Vagina (tissue), 2 donors: Measurements from ENCODE around the gene SLC25A26. TPM values are rescaled to one million over a fixed set of nuclear protein-coding genes. Genes with fewer than 3 reads are reported as not detected.

Experiments
- DNase-seq, 2 donors: peaks; one replicate each; pipeline ENCODE4 v3.0.0-alpha.2; 2017; ENCODE audit errors: extremely low spot score in 2 of 2
- H3K27ac ChIP-seq: fragments of 200-600 bp; sonication (generic); one replicate; pipeline ENCODE4 v1.5.1; 2019
- H3K27me3 ChIP-seq: fragments of 200-600 bp; sonication (generic); one replicate; pipeline ENCODE4 v1.5.1; 2019
- H3K36me3 ChIP-seq, 2 donors: fragments of 200-600 bp; sonication (generic); one replicate each; pipeline ENCODE4 v1.5.1; 2017 to 2019
- H3K4me1 ChIP-seq: fragments of 200-600 bp; sonication (generic); one replicate; pipeline ENCODE4 v1.5.1; 2019
- H3K4me3 ChIP-seq, 2 donors: fragments of 200-600 bp; sonication (generic); 1 replicate in 1 of 2; 2 replicates in 1 of 2; pipeline ENCODE4 v1.5.1; 2016 to 2019
- H3K9me3 ChIP-seq: fragments of 200-600 bp; sonication (generic); one replicate; pipeline ENCODE4 v1.5.1; 2019
- CTCF ChIP-seq, 3 experiments: fragments of 450-650 bp in 2 of 3; fragments of 200-600 bp in 1 of 3; sonication (generic) in 1 of 3; IDR thresholded peaks; one replicate each; pipeline ENCODE4 v1.5.1; 2017 to 2019; ENCODE audit warnings: antibody characterized with exemption in 3 of 3, mild to moderate bottlenecking in 2 of 3, moderate library complexity in 2 of 3
- POLR2A ChIP-seq, 2 donors: fragments of 450-650 bp; IDR thresholded peaks; one replicate each; pipeline ENCODE4 v1.6.1; 2017; ENCODE audit warnings: antibody characterized with exemption in 2 of 2, mild to moderate bottlenecking in 2 of 2, moderate library complexity in 2 of 2
- POLR2AphosphoS5 ChIP-seq, 2 donors: sonication (generic); formaldehyde crosslinking; IDR thresholded peaks; one replicate each; pipeline ENCODE4 v1.9.0; 2017; ENCODE audit warnings: antibody characterized with exemption in 2 of 2, mild to moderate bottlenecking in 2 of 2, low read depth in 1 of 2; ENCODE audit not compliant: insufficient read depth in 1 of 2
- intact Hi-C: fragments of 100-400 bp; cut with DNase I; formaldehyde crosslinking; loops from one replicate; pipeline ENCODE4 v1.15.1; 2023
- total RNA-seq: library from RNA; depleted of rRNA; stranded (reverse); fragments of >200 nt; gene quantifications from one replicate; pipeline ENCODE4 v1.2.3, GENCODE V29; 2016

SLC25A26 gene
- total RNA-seq, 1 donor from 2014 or later: 21.6 TPM

- Histone ChIP-seq H3K9me3 (no peaks in the 10 kb centered on the region), H3K4me3 (no peak overlapping the region), H3K27me3 (no peaks in the 10 kb centered on the region), H3K36me3 (no peaks in the 10 kb centered on the region), H3K4me1 (no peaks in the 10 kb centered on the region), H3K27ac (no peak overlapping the region)
- TF ChIP-seq POLR2A (IDR thresholded peaks at IDR 0.05) (no peak), CTCF (IDR thresholded peaks at IDR 0.05) (no peak), POLR2AphosphoS5 (IDR thresholded peaks at IDR 0.05; ENCODE audit: insufficient read depth in 1 of 2, low read depth in 1 of 2) (no peak)
- no peak for DNase-seq
- intact Hi-C loops: no loop called here
Observed at GRCh38 chr3:66353530-66353929, 132.7 kb downstream of the SLC25A26 start.

- Histone ChIP-seq H3K27ac (no peak overlapping the region), H3K36me3 (no peaks in the 10 kb centered on the region), H3K27me3 (no peaks in the 10 kb centered on the region), H3K4me1 (no peaks in the 10 kb centered on the region), H3K4me3 (no peak overlapping the region), H3K9me3 (no peaks in the 10 kb centered on the region)
- DNase-seq: no peak
- intact Hi-C loops: no loop called here
- TF ChIP-seq POLR2AphosphoS5 (IDR thresholded peaks at IDR 0.05; ENCODE audit: insufficient read depth in 1 of 2, low read depth in 1 of 2) (no peak), POLR2A (IDR thresholded peaks at IDR 0.05) (no peak), CTCF (IDR thresholded peaks at IDR 0.05) (no peak)
Observed at GRCh38 chr3:66354001-66354400, 133.2 kb downstream of the SLC25A26 start.

- no peak for TF ChIP-seq CTCF (IDR thresholded peaks at IDR 0.05)
- no peak for TF ChIP-seq POLR2A (IDR thresholded peaks at IDR 0.05)
- TF ChIP-seq POLR2AphosphoS5 (IDR thresholded peaks at IDR 0.05; ENCODE audit: insufficient read depth in 1 of 2, low read depth in 1 of 2): no peak
- no peaks in the 10 kb centered on the region for H3K9me3 ChIP-seq
- H3K36me3 ChIP-seq: no peaks in the 10 kb centered on the region
- H3K27ac ChIP-seq: no peak overlapping the region
- no peaks in the 10 kb centered on the region for H3K4me1 ChIP-seq
- DNase-seq: no peak
- H3K4me3 ChIP-seq: no peak overlapping the region
- intact Hi-C loops: no loop called here
- H3K27me3 ChIP-seq: no peaks in the 10 kb centered on the region
Observed at GRCh38 chr3:66355394-66355793, 134.6 kb downstream of the SLC25A26 start.

- TF ChIP-seq POLR2AphosphoS5 (IDR thresholded peaks at IDR 0.05; ENCODE audit: insufficient read depth in 1 of 2, low read depth in 1 of 2) (no peak), CTCF (IDR thresholded peaks at IDR 0.05) (no peak)
Observed at GRCh38 chr3:66355997-66356396, 135.2 kb downstream of the SLC25A26 start.

GRCh38 chr3:66361356-66361755 is 140.6 kb downstream of the SLC25A26 start:
- no peaks in the 10 kb centered on the region for H3K9me3 ChIP-seq
- no peaks in the 10 kb centered on the region for H3K27me3 ChIP-seq
- H3K27ac ChIP-seq: no peak overlapping the region
- no peaks in the 10 kb centered on the region for H3K36me3 ChIP-seq
- H3K4me3 ChIP-seq: no peak overlapping the region
- H3K4me1 ChIP-seq: no peaks in the 10 kb centered on the region
- DNase-seq: no peak
- TF ChIP-seq POLR2A (IDR thresholded peaks at IDR 0.05) (no peak), CTCF (IDR thresholded peaks at IDR 0.05) (no peak), POLR2AphosphoS5 (IDR thresholded peaks at IDR 0.05; ENCODE audit: insufficient read depth in 1 of 2, low read depth in 1 of 2) (no peak)
- intact Hi-C loops: no loop called here

More at GRCh38 chr3:66355997-66356396, 135.2 kb downstream of the SLC25A26 start:
- DNase-seq: no peak
- Histone ChIP-seq H3K36me3 (no peaks in the 10 kb centered on the region), H3K9me3 (no peaks in the 10 kb centered on the region), H3K4me1 (no peaks in the 10 kb centered on the region), H3K27me3 (no peaks in the 10 kb centered on the region), H3K27ac (no peak overlapping the region), H3K4me3 (no peak overlapping the region)
- intact Hi-C loops: no loop called here
